Skeletal muscle satellite cell (primary cell): ENCODE results near the gene KRTAP12-4.

ENCODE experiments used
- H3K27me3 ChIP-seq: 2 replicates; pipeline ENCODE4 v1.7.0; 2013; ENCODE audit warnings: low read length; ENCODE audit not compliant: control insufficient read depth, insufficient read depth
- H3K36me3 ChIP-seq: 2 replicates; pipeline ENCODE4 v1.7.0; 2013; ENCODE audit warnings: mild to moderate bottlenecking, control low read depth, low read length; ENCODE audit not compliant: insufficient read depth
- H3K4me1 ChIP-seq: 2 replicates; pipeline ENCODE4 v1.7.0; 2013; ENCODE audit warnings: low read length; ENCODE audit not compliant: control insufficient read depth, insufficient read depth
- H3K4me2 ChIP-seq: 2 replicates; pipeline ENCODE4 v1.7.0; 2013; ENCODE audit warnings: mild to moderate bottlenecking, low read length
- H3K4me3 ChIP-seq: 2 replicates; pipeline ENCODE4 v1.7.0; 2013; ENCODE audit warnings: low read length
- H3K9ac ChIP-seq: 2 replicates; pipeline ENCODE4 v1.7.0; 2013; ENCODE audit warnings: mild to moderate bottlenecking, low read depth, low read length, moderate library complexity
- H3K9me3 ChIP-seq: replicated peaks from 2 replicates; pipeline ENCODE4 v1.7.0; 2013; ENCODE audit warnings: mild to moderate bottlenecking, control low read depth, low read length

KRTAP12-4 gene

DNA sequence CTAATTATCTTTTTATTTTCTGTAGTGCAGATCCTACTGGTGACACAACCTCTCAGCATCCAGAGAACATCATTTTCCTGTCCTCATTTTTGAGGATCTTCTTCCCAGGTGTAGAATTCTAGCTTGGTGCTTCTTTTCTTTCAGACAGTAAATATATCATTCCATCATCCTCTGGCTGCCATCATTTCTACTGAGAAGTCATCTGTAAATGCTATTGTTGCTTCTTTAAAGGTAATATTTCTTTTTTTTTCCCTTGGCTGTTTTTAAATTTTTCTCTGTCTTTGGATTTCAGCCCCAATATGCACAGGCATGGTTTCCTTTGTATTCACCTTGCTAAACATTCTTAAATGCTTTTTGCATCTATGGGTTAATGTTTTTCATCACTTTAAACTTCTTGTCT lies 30.9 kb downstream of the KRTAP12-4 start:
- H3K9ac ChIP-seq = no peak overlapping the region
- H3K9me3 ChIP-seq = peaks cover 6% of the 10 kb centered on the region
- no peaks in the 10 kb centered on the region for H3K36me3 ChIP-seq

DNA sequence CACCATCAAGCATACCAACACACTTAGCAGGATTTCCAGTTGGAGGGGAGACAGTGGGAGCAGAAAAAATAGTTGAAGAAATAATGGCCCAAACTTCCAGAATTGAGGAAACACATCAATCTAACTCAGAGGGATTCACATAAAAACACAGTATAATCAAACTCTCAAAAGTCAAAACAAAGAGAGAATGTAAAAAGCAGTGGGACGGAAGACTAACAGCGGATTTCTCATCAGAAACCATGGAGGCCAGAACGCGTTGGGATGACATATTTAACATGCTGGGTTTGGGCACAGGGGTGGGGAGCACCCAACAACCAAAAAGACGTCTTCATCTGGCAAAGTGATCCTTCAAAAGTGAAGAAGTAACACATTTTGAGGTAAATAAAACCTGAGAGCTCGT lies 34.6 kb downstream of the KRTAP12-4 start:
- H3K4me2 ChIP-seq = no peak overlapping the region
- no peaks in the 10 kb centered on the region for H3K36me3 ChIP-seq
- peaks cover 24% of the 10 kb centered on the region for H3K27me3 ChIP-seq
- H3K9ac ChIP-seq = no peak overlapping the region
- peaks cover 6% of the 10 kb centered on the region for H3K9me3 ChIP-seq
- H3K4me1 ChIP-seq = no peaks in the 10 kb centered on the region
- H3K4me3 ChIP-seq = no peak overlapping the region

More for the DNA sequence above, 30.9 kb downstream of the KRTAP12-4 start:
- Histone ChIP-seq H3K4me2 (no peak overlapping the region), H3K4me1 (no peaks in the 10 kb centered on the region), H3K27me3 (peaks cover 13% of the 10 kb centered on the region), H3K4me3 (no peak overlapping the region)

DNA sequence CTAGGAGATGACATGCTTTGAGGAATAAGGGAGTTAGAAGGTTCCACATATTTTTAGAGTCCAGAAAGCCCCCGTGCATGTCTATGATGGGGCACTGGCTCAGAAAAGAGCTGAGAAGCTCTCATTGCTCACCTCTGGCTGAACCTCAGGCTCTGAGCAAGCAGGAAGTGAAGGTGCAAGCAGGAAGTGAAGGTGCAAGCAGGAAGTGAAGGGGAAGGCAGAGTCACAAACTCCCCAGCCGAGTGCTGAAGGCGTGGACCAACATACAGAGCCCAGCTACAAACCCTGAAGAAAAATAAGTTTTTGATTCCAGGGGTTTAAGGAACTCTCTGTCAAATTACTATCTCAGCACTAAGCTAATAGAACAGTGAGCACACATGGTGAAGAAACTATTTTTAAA lies 35.5 kb downstream of the KRTAP12-4 start:
- Histone ChIP-seq H3K27me3 (peaks cover 24% of the 10 kb centered on the region), H3K9ac (no peak overlapping the region), H3K4me2 (no peak overlapping the region), H3K4me1 (no peaks in the 10 kb centered on the region), H3K36me3 (no peaks in the 10 kb centered on the region), H3K9me3 (peaks cover 6% of the 10 kb centered on the region), H3K4me3 (no peak overlapping the region)

DNA sequence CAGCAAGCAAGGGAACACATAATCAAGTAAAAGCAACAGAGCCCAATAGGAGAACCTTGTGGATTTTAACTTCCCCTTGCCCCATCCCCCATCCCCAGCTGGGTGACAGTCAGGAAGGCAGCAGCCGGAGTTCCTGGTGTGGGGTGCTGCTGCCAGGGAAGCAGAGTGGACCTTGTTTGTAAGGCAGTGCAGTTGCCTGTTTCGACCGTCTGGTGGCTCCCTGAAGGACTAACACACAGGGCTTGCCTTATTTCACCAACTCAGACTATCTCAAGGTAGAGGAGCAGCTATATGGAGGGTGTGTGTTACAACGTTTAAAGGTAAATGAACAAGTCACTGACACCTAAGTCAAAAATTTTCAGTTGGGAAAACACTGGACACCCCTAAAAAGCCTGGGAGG lies 36.0 kb downstream of the KRTAP12-4 start:
- Histone ChIP-seq H3K4me1 (no peaks in the 10 kb centered on the region), H3K4me2 (no peak overlapping the region), H3K9me3 (peaks cover 6% of the 10 kb centered on the region), H3K9ac (no peak overlapping the region), H3K27me3 (peaks cover 24% of the 10 kb centered on the region), H3K4me3 (no peak overlapping the region), H3K36me3 (no peaks in the 10 kb centered on the region)

DNA sequence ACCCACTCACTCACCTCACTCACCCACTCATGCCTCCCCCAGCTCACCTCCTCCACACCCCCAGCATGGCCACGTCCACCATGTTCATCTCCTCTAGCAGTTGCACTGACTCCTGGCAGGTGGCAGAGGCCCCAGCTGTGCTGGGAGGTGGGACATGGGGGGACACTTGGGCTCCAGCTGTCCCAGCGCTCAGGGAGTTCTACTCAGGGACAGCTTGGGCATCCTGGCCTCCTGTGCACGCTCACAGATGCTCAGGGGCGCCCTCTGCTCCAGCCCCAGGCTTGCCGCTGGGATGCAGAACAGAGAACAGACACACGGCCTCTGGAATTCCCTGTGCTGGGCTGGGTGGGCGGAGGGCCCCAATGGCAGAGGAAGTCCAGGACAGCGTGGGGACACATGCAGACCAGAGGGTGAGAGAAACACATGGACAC lies 37.4 kb downstream of the KRTAP12-4 start:
- Histone ChIP-seq H3K27me3 (peaks cover 24% of the 10 kb centered on the region), H3K4me2 (no peak overlapping the region), H3K9me3 (no peaks in the 10 kb centered on the region), H3K4me1 (no peaks in the 10 kb centered on the region), H3K36me3 (no peaks in the 10 kb centered on the region), H3K4me3 (no peak overlapping the region), H3K9ac (no peak overlapping the region)

DNA sequence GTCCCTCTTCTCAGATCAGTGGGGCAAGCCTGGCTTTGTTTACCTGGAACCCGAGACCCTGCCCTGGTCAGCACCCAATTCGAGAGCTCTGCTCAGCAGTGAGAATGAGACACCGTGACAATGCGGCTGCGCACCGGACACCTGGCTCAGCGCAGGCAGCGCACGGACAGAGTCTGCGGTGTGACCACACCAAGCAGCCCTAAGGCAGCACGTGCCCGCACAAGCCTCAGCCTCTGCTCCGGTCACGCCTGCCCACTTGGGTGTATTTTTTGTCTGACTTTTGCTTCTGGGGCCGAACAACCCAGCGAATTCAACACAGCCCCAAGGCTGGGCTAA lies 37.9 kb downstream of the KRTAP12-4 start:
- Histone ChIP-seq H3K27me3 (peaks cover 28% of the 10 kb centered on the region), H3K4me1 (no peaks in the 10 kb centered on the region), H3K36me3 (no peaks in the 10 kb centered on the region), H3K9me3 (peaks cover 2% of the 10 kb centered on the region), H3K4me2 (no peak overlapping the region), H3K4me3 (no peak overlapping the region), H3K9ac (no peak overlapping the region)

DNA sequence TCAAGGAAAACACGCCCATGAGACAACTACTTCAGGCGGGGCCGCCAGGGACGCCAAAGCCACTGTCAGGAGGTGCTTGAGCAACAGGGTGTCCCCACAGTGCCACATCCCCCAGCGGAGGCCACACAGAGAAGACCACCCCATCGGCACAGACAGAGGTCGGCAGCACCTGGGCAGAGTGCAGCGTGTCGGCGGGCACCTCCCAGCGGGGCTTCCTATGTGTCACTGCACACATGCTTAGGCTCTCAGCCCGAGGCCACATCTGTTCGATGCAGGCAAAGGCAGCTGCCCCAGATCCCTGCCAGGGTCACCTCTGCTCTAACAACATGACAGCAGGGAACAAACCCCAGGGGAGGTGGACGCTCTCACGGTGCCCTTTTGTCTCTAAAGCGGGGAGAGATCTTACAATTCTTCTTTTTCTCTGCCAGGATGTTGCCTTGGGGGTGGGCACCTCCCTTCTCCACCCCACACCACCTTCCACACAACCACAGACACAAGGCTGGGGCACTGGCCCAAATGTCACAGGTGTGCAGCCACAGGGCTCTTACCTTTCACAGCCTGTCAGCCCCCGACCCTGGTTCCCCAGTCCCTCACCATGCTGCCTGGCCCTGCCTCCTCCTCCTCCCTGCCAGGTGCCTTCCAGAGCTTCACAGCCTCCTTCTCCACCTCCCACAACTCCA lies 38.4 kb downstream of the KRTAP12-4 start:
- Histone ChIP-seq H3K36me3 (no peaks in the 10 kb centered on the region), H3K4me1 (no peaks in the 10 kb centered on the region), H3K9ac (no peak overlapping the region), H3K4me2 (no peak overlapping the region), H3K9me3 (peaks cover 3% of the 10 kb centered on the region), H3K27me3 (peaks cover 29% of the 10 kb centered on the region), H3K4me3 (no peak overlapping the region)

DNA sequence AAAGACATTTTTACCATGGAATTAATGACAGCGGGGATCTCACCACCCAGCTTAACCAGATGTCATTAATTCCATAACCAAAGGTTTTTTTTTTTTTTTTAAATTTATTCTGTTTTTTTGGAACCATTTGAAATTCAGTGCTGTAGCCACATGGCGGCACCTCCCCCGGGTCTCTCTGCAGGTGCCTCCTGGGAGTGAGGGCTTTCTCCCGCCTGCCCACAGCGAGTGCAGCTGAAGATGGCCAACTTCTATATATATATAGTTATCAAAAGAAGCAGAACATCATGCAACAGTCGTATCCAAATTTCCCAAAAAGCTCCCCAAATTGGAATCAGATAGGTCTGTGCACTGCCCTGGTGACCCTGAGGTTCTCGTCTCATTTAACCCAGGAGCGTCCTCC lies 39.0 kb downstream of the KRTAP12-4 start:
- Histone ChIP-seq H3K27me3 (peaks cover 29% of the 10 kb centered on the region), H3K9ac (no peak overlapping the region), H3K9me3 (peaks cover 3% of the 10 kb centered on the region)

DNA sequence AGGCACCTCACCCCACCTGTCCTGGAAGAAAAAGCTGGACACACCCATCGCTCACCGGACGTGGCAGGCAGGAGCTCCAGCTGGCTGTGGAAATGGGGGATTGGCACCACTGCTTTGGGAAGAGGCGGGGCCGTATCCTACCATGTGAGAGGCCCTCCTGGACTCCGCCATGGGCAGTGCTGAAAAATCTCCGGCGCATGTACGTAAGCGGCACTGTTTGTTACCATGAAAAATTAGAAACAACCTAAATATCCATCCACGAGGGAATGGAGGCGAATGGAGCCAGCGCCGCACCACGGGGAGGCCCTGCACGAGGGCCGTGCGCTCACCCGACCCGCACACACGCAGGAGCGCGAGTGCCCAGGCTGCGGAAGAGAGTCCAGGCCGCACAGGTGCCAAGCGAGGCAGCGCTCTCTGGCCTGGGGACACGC lies 39.5 kb downstream of the KRTAP12-4 start:
- Histone ChIP-seq H3K4me2 (no peak overlapping the region), H3K9me3 (peaks cover 3% of the 10 kb centered on the region), H3K4me1 (no peaks in the 10 kb centered on the region), H3K9ac (no peak overlapping the region), H3K36me3 (no peaks in the 10 kb centered on the region), H3K27me3 (peaks cover 29% of the 10 kb centered on the region), H3K4me3 (no peak overlapping the region)

More for the DNA sequence above, 39.0 kb downstream of the KRTAP12-4 start:
- H3K4me3 ChIP-seq = no peak overlapping the region
- no peak overlapping the region for H3K4me2 ChIP-seq
- H3K4me1 ChIP-seq = no peaks in the 10 kb centered on the region
- H3K36me3 ChIP-seq = no peaks in the 10 kb centered on the region

DNA sequence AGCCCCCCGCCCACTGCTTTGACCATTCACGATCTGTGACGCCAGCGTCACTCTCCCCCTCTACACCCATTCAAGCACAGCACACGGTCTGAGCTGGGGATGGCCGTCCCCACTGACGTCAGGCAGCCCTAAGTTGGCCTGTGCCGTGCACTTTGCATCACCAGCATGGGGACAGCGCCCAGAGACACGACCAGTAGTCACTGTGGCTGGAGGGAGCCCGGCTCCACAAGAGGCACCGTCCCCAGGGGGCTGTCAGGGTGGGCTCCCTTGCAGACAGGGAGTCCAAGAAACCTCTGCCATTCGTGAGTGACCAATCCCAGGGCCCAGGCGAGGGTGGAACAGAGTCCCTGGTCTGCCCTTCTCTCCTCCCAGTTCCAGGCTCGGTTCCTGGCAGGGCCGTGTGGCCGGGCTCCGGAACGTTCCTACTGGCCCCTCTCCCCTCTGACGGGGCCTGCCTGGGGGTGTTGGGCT lies 40.3 kb downstream of the KRTAP12-4 start:
- H3K4me1 ChIP-seq = no peaks in the 10 kb centered on the region
- peaks cover 3% of the 10 kb centered on the region for H3K9me3 ChIP-seq
- H3K9ac ChIP-seq = no peak overlapping the region
- peaks cover 29% of the 10 kb centered on the region for H3K27me3 ChIP-seq
- H3K4me3 ChIP-seq = no peak overlapping the region
- H3K4me2 ChIP-seq = no peak overlapping the region
- H3K36me3 ChIP-seq = no peaks in the 10 kb centered on the region

DNA sequence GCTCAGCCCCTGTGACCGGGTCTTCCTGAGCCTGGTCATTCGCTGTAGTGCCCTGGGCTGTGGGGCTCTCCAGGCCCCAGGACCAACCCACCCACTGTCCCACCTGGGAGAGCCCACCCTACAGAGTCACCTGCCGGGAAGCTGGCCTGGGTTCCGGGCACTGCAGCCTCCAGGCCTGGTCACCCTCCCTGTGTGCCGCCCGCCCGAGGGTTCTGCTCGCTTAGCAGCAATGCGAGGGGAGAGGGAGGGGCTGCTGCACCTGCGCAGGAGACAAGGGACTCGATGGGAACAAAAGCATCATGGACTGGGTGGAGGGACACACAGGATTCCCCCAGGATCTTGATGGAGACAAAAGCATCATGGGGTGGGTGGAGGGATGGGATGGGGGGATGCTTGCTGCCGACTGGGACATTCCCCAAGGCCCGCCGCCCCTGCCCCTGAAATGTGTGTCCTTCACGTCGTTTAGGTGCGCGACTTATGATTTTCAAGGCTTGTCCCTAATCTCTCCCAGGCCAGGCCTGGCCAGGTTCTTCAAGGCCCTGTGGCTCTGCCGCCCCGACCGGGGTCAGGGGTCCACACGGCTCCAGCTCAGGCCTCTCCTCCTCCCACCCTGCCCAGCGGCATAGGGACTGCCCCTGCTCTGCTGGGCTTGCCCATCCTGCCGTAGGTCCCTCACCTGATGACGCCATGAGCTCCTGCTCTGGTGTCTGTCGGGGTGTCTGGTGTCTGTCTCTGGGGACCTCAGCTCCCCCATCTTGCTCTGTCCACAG lies 40.9 kb downstream of the KRTAP12-4 start:
- H3K36me3 ChIP-seq = no peaks in the 10 kb centered on the region
- H3K4me3 ChIP-seq = no peak overlapping the region

More for the DNA sequence above, 40.9 kb downstream of the KRTAP12-4 start:
- Histone ChIP-seq H3K9me3 (peaks cover 3% of the 10 kb centered on the region), H3K4me1 (no peaks in the 10 kb centered on the region), H3K4me2 (no peak overlapping the region), H3K27me3 (peaks cover 32% of the 10 kb centered on the region), H3K9ac (no peak overlapping the region)
